NCI-H510A treated with DMSO at 0.1 percent for 48 hours (cell line): ENCODE data around the gene NRCAM.
"Not testable (repeated sequence)": the region's sequence is repeated elsewhere in the genome, so short reads cannot be mapped to it uniquely, and the experiment has no call there.

ENCODE experiments used
- DNase-seq: peaks from one replicate; lab custom pipeline; 2025; lab: John Stamatoyannopoulos, UW

NRCAM gene

GRCh38 chr7:108455998-108456677, at the start of gene NRCAM:
Gene NRCAM (minus strand): TSS chr7:108456436. CDS start chr7:108240064, 216,372 bp downstream.
- peak; percentile 78 for DNase-seq

- DNase-seq: not testable (repeated sequence)
These were observed 48.3 kb upstream of the NRCAM start for GRCh38 chr7:108504576-108504975.

- no peak for DNase-seq
These were observed 47.1 kb upstream of the NRCAM start for GRCh38 chr7:108503112-108504026.

DNA sequence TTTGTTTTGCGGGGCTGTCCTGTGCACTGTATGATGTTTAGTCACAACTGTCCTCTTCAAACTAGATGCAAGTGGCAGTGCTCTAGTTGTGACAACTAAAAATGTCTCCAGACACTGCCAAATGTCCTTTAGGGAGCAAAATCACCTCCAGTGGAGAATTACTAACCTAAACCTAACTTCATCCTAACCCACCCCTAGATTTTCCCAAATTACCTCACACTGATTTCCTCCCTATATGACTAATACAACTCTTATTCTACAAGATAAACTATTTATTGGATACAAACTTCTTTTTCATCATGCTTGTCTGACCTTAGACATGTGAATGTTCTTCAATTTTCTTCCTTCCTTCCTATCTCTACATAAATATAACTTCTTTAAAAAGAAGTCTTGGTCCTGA, 43.3 kb upstream of the NRCAM start:
- DNase-seq: no peak

GRCh38 chr7:108498481-108498880, 42.2 kb upstream of the NRCAM start:
- no peak for DNase-seq

DNA sequence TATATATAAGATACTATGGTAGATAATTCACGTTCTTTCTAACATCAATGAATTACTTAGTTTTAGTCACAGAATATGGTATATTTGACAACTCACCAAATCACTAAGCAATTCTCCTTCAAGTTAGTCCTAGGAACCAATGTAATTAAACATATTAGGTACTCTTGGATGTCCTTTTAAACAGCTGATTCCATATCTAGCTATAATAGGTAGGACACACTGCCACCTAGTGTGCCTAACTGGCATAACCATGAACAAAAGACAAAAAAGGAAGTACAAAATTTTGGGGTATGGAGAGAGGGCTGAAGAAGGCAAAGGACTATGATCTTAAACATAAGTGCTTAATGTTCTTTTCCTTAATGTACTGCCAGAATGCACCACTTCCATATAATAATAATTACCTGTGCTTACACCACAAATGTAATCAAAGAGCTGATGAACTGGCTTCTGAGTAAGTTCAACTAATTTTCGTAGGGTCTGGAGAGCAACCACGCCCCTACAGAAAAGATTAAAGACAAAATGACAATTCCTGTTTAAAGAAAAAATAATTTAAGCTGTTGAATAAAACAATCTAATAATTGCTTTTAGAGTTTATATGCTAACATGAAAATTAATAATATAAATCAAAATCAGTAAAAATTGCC, 41.0 kb upstream of the NRCAM start:
- peak; percentile 50 for DNase-seq

GRCh38 chr7:108492742-108493141, 36.5 kb upstream of the NRCAM start:
- DNase-seq: no peak

- no peak for DNase-seq
These were observed 32.7 kb upstream of the NRCAM start for GRCh38 chr7:108488768-108489538.

DNA sequence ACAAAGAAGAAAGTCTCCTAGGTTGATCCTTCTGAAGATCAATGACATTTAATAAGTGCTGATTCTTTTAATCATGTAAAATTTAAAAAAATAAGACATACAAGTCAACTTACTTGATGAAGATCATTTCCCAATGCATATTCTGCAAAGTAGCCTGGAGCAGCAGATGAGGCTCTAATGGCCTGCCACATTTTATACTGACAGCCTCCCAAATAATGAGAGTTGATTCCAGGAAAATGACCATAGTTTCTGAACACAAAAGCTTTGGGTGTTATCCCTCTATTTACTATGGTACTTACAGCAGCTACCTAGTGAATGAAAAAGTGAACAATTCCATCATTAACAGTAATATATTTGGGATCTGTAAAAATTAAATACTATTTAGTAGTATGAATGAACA, 31.4 kb upstream of the NRCAM start:
- DNase-seq: no peak

- no peak for DNase-seq
These were observed 30.2 kb upstream of the NRCAM start for GRCh38 chr7:108486291-108486966.

DNA sequence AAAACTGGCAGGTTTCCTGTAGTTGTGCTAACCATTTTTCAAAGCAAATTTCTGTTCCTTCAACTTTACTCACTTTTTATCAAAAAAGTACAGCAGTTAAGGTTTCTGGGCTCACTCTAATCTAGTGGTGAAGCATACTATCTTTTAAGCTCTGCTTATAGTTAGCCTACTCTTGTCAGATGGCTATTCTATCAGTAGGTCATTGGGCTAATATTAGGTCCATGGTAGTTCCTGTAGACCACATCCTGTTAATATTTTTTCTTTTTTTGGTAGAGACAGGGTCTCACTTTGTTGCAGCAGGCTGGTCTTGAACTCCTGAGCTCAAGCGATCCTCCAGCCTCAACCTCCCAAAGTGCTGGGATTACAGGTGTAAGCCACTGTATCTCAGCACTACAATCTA, 27.9 kb upstream of the NRCAM start:
- DNase-seq: no peak

GRCh38 chr7:108480311-108480710, 24.1 kb upstream of the NRCAM start:
- DNase-seq: no peak

DNA sequence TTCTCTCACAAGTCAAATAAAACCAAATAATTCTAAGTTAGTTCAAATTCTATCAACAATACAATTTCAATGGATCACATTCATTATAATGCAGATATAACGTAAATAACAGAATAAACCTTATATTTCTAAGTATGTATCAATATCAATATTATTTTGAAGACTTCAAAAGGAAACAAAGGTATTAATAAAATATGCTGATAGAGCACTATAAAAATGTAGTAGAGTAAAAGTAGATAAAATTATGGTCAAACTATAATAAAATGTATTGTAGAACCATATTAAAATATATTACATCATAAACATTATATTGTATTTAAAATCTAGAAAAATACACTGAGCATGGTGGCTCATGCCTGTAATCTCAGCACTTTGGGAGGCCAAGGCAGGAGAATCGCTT, 23.5 kb upstream of the NRCAM start:
- DNase-seq: no peak

GRCh38 chr7:108479118-108479517, 22.9 kb upstream of the NRCAM start:
- no peak for DNase-seq

GRCh38 chr7:108468246-108468645, 12.0 kb upstream of the NRCAM start:
- no peak for DNase-seq

DNA sequence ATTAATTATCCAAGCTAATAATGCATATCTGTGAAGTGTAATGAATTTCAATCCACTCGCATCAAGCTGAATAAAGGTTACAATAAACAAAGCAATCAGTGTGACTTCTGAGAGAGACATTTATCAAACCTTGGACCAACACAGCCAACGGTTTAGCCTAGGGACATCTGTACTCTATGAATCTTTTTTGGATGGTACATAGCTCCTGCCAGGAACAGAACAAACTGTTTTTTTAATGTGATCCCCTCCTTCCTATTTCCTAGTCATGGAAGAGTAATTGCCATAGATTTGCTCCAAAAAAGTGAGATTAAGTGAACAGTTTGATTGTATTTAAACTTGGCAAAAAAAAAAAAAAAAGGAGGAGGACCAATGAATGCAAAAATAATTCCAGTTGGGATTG, 11.2 kb upstream of the NRCAM start:
- DNase-seq: no peak

DNA sequence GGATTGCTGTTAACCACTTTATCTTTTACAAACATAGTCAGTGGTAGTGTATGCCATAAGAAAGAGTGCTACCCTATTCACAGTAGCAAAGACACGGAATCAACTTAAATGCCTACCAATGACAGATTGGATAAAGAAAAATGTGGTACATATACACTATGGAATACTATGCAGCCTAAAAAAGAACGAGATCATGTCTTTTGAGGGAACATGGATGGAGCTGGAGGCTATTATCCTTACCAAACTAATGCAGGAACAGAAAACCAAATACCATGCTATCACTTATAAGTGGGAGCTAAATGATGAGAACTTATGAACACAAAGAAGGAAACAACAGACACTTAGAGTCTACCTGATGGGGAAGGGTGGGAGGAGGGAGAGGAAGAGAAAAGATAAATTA, 10.1 kb upstream of the NRCAM start:
- DNase-seq: not testable (repeated sequence)

DNA sequence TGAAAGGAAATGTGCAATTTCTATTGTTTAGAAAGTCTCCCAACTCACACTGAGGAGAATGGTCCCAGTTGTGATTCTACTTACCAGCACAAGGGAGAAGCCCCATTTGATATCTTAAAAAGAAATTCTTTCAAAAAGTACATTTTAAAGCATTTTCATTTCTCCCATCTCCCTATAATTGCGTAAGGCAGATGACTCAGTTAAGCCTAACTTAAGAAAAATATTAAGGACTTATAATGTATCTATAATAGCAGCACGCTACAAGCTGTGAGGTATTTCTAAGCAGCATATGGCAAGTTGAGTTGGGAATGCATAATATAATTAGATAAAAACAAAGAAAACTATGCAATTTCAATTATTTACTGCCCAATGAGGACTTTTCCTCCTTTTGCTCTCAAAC, 8.5 kb upstream of the NRCAM start:
- DNase-seq: no peak

GRCh38 chr7:108463613-108464012, 7.4 kb upstream of the NRCAM start:
- DNase-seq: no peak

DNA sequence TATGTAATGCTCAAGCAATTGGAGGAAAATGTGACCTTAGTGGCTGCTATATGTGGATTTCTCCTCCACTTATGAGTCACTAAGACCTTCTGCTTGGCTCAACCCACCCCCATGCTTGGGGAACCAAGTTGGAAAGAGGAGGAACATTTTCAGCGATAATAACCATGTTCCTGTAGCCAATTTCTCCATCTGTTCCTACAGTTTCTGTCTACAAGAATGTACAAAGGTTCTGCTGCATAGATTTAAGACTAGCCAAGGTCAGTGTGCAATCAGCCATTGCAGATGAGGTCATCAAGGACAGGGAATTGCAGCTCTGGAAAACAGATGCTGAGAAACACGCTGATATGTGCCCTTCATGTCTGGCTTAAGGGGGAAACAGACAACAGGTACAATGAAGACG, 5.6 kb upstream of the NRCAM start:
- DNase-seq: no peak

DNA sequence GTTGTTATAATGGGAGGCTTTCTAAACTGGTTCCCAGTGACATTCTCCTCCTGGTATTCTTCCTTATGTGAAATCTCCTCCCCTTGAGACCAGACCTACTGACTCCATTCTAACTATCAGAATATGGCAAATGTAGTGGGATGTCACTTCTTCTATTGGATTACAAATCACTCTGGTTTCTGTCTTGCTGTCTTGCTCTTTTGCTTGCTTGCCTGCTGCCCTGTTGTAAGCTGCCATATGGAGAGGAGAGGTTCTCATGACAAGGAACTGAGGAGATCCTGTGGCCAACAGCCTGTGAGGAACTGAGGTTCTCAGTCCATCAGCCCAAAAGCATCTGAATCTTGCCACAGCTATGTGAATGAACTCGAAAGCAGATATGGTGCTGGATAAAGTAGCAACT, 4.7 kb upstream of the NRCAM start:
- no peak for DNase-seq
